Right lobe of liver (tissue), 6 donors: ENCODE results near the gene CRTC2. TPM values are rescaled to one million over a fixed set of nuclear protein-coding genes. Genes with fewer than 3 reads are reported as not detected.
A peak's percentile ranks its signal among the peaks of the same experiment; 100 is the strongest.
"Not testable (repeated sequence)": the region's sequence is repeated elsewhere in the genome, so short reads cannot be mapped to it uniquely, and the experiment has no call there.

Experiments
- ATAC-seq, 4 donors: fragments of 200-7000 bp; cut with Tn5 transposase; one replicate each; pipeline ENCODE4 v1.9.1; 2020; ENCODE audit warnings: mild to moderate bottlenecking in 4 of 4, moderate library complexity in 4 of 4
- DNase-seq, 3 donors: peaks; one replicate each; pipeline ENCODE4 v3.0.0-alpha.2; 2020
- H3K27ac ChIP-seq, 3 donors: fragments of 200-600 bp; one replicate each; pipeline ENCODE4 v1.8.0; 2022
- H3K27me3 ChIP-seq, 2 donors: fragments of 200-600 bp; one replicate each; pipeline ENCODE4 v1.8.0; 2022
- H3K36me3 ChIP-seq, 4 donors: fragments of 200-600 bp; sonication (generic) in 1 of 4; one replicate each; pipeline versions ENCODE4 v1.5.1 to v1.8.0; 2017 to 2022; ENCODE audit warnings: control low read depth in 1 of 4
- H3K4me1 ChIP-seq, 4 donors: fragments of 200-600 bp; sonication (generic) in 1 of 4; one replicate each; pipeline versions ENCODE4 v1.5.1 to v1.8.0; 2017 to 2022; ENCODE audit warnings: control low read depth in 1 of 4
- H3K4me3 ChIP-seq, 3 donors: fragments of 200-600 bp; one replicate each; pipeline ENCODE4 v1.8.0; 2022
- H3K9me3 ChIP-seq, 4 donors: fragments of 200-600 bp; sonication (generic) in 1 of 4; one replicate each; pipeline versions ENCODE4 v1.5.1 to v1.8.0; 2017 to 2022; ENCODE audit warnings: control low read depth in 1 of 4
- POLR2A ChIP-seq: fragments of 450-650 bp; IDR thresholded peaks from one replicate; pipeline ENCODE4 v1.6.1; 2017; ENCODE audit warnings: antibody characterized with exemption, mild to moderate bottlenecking
- WGBS: methylation state at CpG from one replicate; pipeline ENCODE4 v1.1.6; 2018; ENCODE audit warnings: low coverage, low lambda C conversion rate; ENCODE audit not compliant: insufficient coverage; ENCODE audit errors: missing lambda C conversion rate; 5-methylcytosine and 5-hydroxymethylcytosine counted together
- intact Hi-C, 2 donors: fragments of 100-400 bp; cut with DNase I; formaldehyde crosslinking; loops; one replicate each; pipeline versions ENCODE4 v1.11.2 to v1.14.1; 2022
- total RNA-seq, 6 experiments: library from RNA; depleted of rRNA in 2 of 6; stranded (reverse); fragments of >200 nt in 2 of 6; fragmentation: NEBNext Ultra II Directional in 3 of 6; extraction: Animal tissue kit (Norgen Biotek cat#: 25700) in 3 of 6; gene quantifications; one replicate each; pipeline versions ENCODE4 v1.1.0 to v1.2.4, GENCODE V29; 2016 to 2023
- TF ChIP-seq, protein P1 (sequence below), 4 donors: fragments of 200-600 bp in 3 of 4; fragments of 450-650 bp in 1 of 4; IDR thresholded peaks; one replicate each; pipeline versions ENCODE4 v1.5.1 to v1.8.0; 2016 to 2022; ENCODE audit warnings: antibody characterized with exemption in 4 of 4, mild to moderate bottlenecking in 2 of 4
- donor health status: DM: no; HTN: yes; CAD: no.
- donor health status: DM: no; HTN: no; CAD: no.
- donor health status: DM: no; HTN: no; CAD: no.
- donor health status: DM: no; HTN: yes; CAD: no.
- donor health status: DM: no; HTN: yes; CAD: no.

The CRTC2 gene
- total RNA-seq, 6 experiments from 2014 or later: 4.8 to 19.5 (median 18.3) TPM

DNA sequence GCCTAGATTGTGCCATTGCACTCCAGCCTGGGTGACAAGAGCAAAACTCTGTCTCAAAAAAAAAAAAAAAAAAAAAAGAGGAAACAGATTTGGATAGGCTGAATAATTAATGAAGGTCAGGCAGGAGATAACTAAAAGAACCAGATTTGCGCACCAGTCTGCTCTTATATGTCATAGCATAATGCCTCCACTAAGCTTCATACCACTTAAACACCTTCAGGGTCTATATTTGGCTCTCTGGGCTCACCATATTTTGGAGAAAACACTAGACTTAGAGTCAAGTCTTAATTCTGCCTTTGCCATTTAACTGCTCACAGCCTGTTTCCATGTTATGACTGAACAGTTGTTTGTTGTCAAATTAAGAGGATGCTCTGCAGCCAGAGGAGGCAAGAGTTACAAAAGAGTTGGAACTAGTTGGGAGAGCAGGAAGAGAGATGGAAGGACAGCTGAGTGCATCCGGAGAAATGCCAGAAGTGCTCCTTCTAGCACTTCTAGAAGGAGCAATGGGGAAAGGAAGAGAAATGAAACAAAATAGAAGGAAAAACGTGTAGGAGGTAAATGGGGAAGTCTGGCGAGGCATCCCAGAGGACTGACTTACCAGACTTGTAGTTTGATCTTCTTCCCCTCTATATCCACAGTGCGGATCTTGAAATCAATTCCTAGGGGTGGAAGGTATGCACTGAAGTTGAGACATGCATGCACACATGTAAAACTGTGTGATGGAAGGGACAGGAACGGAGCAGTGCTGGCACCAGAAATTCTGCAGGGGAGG lies 25.9 kb upstream of the CRTC2 start:
- Histone ChIP-seq H3K27ac (no peak overlapping the region), H3K27me3 (no peaks in the 10 kb centered on the region), H3K4me3 (peak overlapping the region in 1 of 3 donors; percentile 76), H3K36me3 (peaks cover 0 to 12% (median 0%) of the 10 kb centered on the region in 4 donors), H3K4me1 (peaks cover 0 to 14% (median 5%) of the 10 kb centered on the region in 4 donors), H3K9me3 (no peaks in the 10 kb centered on the region)
- WGBS: 41% methylated on average over 6 of the region's 6 CpGs
- intact Hi-C loops: loop anchor here in 1 of 2 donors (10.0 kb wide), 1 partner anchor 310 kb away; the partner anchor contains the start of genes ILF2 and NPR1
- DNase-seq (no peak), ATAC-seq (no peak)
- TF ChIP-seq POLR2A: no peak
- TF ChIP-seq, protein P1, sequence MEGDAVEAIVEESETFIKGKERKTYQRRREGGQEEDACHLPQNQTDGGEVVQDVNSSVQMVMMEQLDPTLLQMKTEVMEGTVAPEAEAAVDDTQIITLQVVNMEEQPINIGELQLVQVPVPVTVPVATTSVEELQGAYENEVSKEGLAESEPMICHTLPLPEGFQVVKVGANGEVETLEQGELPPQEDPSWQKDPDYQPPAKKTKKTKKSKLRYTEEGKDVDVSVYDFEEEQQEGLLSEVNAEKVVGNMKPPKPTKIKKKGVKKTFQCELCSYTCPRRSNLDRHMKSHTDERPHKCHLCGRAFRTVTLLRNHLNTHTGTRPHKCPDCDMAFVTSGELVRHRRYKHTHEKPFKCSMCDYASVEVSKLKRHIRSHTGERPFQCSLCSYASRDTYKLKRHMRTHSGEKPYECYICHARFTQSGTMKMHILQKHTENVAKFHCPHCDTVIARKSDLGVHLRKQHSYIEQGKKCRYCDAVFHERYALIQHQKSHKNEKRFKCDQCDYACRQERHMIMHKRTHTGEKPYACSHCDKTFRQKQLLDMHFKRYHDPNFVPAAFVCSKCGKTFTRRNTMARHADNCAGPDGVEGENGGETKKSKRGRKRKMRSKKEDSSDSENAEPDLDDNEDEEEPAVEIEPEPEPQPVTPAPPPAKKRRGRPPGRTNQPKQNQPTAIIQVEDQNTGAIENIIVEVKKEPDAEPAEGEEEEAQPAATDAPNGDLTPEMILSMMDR (IDR thresholded peaks at IDR 0.05): no peak

DNA sequence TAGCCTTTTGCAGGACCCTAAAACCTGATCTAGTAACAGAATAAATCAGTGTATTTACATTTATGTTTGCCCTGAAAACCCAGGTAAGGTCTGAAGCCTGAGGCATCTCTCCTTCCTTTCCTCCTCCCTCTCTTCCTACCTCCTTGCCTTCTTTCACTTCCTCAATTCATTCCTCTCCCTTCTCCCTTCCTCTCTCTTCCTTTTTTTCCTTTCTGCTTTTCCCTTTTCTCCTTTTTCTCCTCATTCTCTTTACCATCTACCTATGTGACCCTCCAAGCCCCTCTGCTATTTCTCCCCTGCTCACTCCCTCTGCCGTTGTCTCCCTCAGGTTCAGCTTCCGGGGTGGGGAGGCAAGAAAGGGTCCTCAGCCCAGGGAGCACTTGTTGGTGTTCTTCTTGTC lies 23.3 kb upstream of the CRTC2 start:
- not testable (repeated sequence) for H3K27ac ChIP-seq, H3K27me3 ChIP-seq, H3K4me3 ChIP-seq, H3K9me3 ChIP-seq, DNase-seq, ATAC-seq
- Histone ChIP-seq H3K36me3 (peaks cover 0 to 12% (median 0%) of the 10 kb centered on the region in 4 donors), H3K4me1 (peaks cover 0 to 27% (median 9%) of the 10 kb centered on the region in 4 donors)
- intact Hi-C loops: loop anchor here in 1 of 2 donors (10.0 kb wide), 1 partner anchor 307 kb away; the partner anchor contains the start of genes ILF2 and NPR1
- 100% methylated on average over 2 of the region's 2 CpGs for WGBS

DNA sequence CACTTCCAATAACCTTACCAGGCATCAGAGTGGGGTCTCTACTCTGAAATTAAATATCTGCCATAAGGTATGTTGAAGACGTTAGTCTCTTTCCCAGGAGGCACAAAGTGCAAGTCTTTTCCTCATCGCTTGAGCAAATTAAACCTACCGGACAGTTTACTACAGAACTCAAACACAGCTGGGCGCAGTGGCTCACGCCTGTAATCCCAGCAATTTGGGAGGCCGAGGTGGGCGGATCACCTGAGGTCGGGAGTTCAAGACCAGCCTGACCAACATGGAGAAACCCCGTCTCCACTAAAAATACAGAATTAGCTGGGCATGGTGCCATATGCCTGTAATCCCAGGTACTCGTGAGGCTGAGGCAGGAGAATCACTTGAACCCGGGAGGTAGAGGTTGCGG lies 20.7 kb upstream of the CRTC2 start:
- 81% methylated on average over 10 of the region's 12 CpGs for WGBS
- DNase-seq, intact Hi-C loops, H3K4me3 ChIP-seq, H3K9me3 ChIP-seq, H3K27me3 ChIP-seq, ATAC-seq: not testable (repeated sequence)
- Histone ChIP-seq H3K27ac (peak overlapping the region in 1 of 3 donors; percentile 95), H3K36me3 (peaks cover 0 to 31% (median 9%) of the 10 kb centered on the region in 4 donors), H3K4me1 (peaks cover 0 to 23% (median 8%) of the 10 kb centered on the region in 4 donors)

DNA sequence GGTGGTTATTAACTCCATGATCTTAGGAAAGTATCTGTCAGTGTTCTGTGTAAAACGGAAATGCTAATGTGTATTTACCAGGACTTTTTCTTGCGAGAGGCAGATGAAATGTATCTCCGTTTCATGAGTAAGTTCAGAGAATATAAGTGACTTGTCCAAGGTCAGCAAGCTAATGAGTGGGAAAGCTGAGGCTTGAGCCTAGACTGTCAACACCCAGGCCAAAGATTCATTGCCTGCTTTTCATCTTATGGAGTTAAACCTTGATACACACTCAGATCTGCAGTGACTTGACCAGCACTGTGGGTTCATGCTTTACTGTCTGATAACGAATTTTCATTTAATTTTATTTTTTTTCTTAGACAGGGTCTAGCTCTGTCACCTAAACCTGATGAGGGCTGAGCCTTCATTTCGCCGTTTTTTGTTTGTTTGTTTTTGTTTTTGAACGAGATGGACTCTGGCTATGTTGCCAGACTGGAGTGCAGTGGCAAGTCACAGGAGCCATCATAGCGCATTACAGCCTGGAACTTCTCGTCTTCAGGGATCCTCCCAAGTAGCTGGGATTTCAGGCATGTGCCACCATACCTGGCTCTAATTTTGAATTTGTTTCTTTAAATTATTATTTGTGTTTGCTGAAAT lies 20.0 kb upstream of the CRTC2 start:
- Histone ChIP-seq H3K4me3 (peak overlapping the region; percentile 86 to 92 (median 90)), H3K27ac (peak overlapping the region in 2 of 3 donors; percentile 94 to 95)
- ATAC-seq: no peak

More for the DNA sequence above, 20.0 kb upstream of the CRTC2 start:
- WGBS: 24% methylated on average over 9 of the region's 9 CpGs
- TF ChIP-seq, protein P1 (IDR thresholded peaks at IDR 0.05): no peak
- no peak for TF ChIP-seq POLR2A
- peaks cover 0 to 34% (median 13%) of the 10 kb centered on the region in 4 donors for H3K36me3 ChIP-seq
- no peak for DNase-seq
- H3K9me3 ChIP-seq: no peaks in the 10 kb centered on the region
- intact Hi-C loops: no loop called here
- no peaks in the 10 kb centered on the region for H3K27me3 ChIP-seq
- peaks cover 0 to 23% (median 8%) of the 10 kb centered on the region in 4 donors for H3K4me1 ChIP-seq
